K562 (cell line): ENCODE data around the gene SMAD7. TPM values are rescaled to one million over a fixed set of nuclear protein-coding genes. Genes with fewer than 3 reads are reported as not detected.

Experiments
- ADNP ChIP-seq: fragments of 200-800 bp; sonication (Bioruptor generic); IDR thresholded peaks from 2 replicates; pipeline ENCODE4 v1.6.1; 2016; ENCODE audit warnings: missing genetic modification characterization, missing compliant biosample characterization
- CAMTA2 ChIP-seq: fragments of 250-450 bp; sonication (Bioruptor Pico); conservative IDR thresholded peaks from 2 replicates; pipeline ENCODE4 v1.5.1; 2022
- EWSR1 ChIP-seq: fragments of 450-650 bp; IDR thresholded peaks from 2 replicates; pipeline ENCODE4 v1.6.1; 2018; ENCODE audit warnings: borderline replicate concordance, mild to moderate bottlenecking, low read depth, moderate library complexity; ENCODE audit not compliant: partially characterized antibody
- FOXM1 ChIP-seq, 2 experiments: fragments of 450-650 bp in 1 of 2; sonication (generic) in 1 of 2; formaldehyde crosslinking in 1 of 2; IDR thresholded peaks; 2 replicates each; pipeline versions ENCODE4 v1.6.1 to v1.9.0; 2017 to 2022; ENCODE audit warnings: low read depth in 2 of 2, mild to moderate bottlenecking in 2 of 2, missing genetic modification reagents in 1 of 2, moderate library complexity in 1 of 2
- HDAC2 ChIP-seq: fragments of 450-650 bp; IDR thresholded peaks from 2 replicates; pipeline ENCODE4 v1.6.1; 2016; ENCODE audit warnings: mild to moderate bottlenecking
- NBN ChIP-seq: fragments of 450-650 bp; IDR thresholded peaks from 2 replicates; pipeline ENCODE4 v1.6.1; 2016; ENCODE audit warnings: low read depth, mild to moderate bottlenecking
- SNIP1 ChIP-seq: fragments of 450-650 bp; IDR thresholded peaks from 2 replicates; pipeline ENCODE4 v1.7.1; 2017; ENCODE audit warnings: low read depth, mild to moderate bottlenecking
- ZNF146 ChIP-seq: IDR thresholded peaks from one replicate; pipeline ENCODE4 v1.6.1; 2018; ENCODE audit warnings: missing compliant biosample characterization; ENCODE audit not compliant: unreplicated experiment
- ZNF175 ChIP-seq: fragments of 200-800 bp; sonication (Bioruptor generic); IDR thresholded peaks from 2 replicates; pipeline ENCODE4 v1.6.1; 2016; ENCODE audit warnings: low read depth, mild to moderate bottlenecking, missing genetic modification characterization, missing compliant biosample characterization
- ZNF445 ChIP-seq: fragments of 250-450 bp; sonication (Bioruptor Pico); IDR thresholded peaks from 2 replicates; pipeline ENCODE4 v1.4.0; 2020; ENCODE audit warnings: low read depth, mild to moderate bottlenecking, moderate library complexity
- polyA plus RNA-seq, 8 experiments: library from polyadenylated mRNA; depleted of rRNA in 4 of 8; stranded (reverse) in 5 of 8; unstranded in 3 of 8; fragments of >200 nt; fragmentation: Nextera tagmentation in 2 of 8; fragmentation: Illumina TruSeq in 1 of 8; extraction: Ambion mirVana in 2 of 8; extraction: Trizol in 1 of 8; gene quantifications; 2 replicates each; pipeline versions ENCODE4 v1.2.1 to v1.2.3, GENCODE V29; 2011 to 2014; ENCODE audit warnings: inconsistent platforms in 1 of 8, missing spikeins in 1 of 8
- total RNA-seq, 7 experiments: library from RNA; depleted of rRNA in 6 of 7; stranded (reverse); fragments of >200 nt in 6 of 7; fragmentation: Illumina TruSeq in 2 of 7; extraction: Trizol in 2 of 7; gene quantifications; 2 replicates each; pipeline versions ENCODE4 v1.2.1 to v1.2.3, GENCODE V29; 2011 to 2021; ENCODE audit warnings: low replicate concordance in 1 of 7
- TF ChIP-seq, protein P1 (sequence below): fragments of 250-450 bp; sonication (Bioruptor Pico); IDR thresholded peaks from 2 replicates; pipeline ENCODE4 v1.8.0; 2022; ENCODE audit warnings: inconsistent platforms
- TF ChIP-seq, protein P2 (sequence below): sonication (generic); formaldehyde crosslinking; IDR thresholded peaks from 2 replicates; pipeline ENCODE4 v1.8.0; 2022; ENCODE audit warnings: mild to moderate bottlenecking, missing genetic modification reagents
- TF ChIP-seq, protein P3 (sequence below), 2 experiments: fragments of 450-650 bp in 1 of 2; sonication (generic) in 1 of 2; formaldehyde crosslinking in 1 of 2; IDR thresholded peaks; 2 replicates each; pipeline versions ENCODE4 v1.7.1 to v1.9.0; 2016 to 2022; ENCODE audit warnings: inconsistent platforms in 1 of 2, mild to moderate bottlenecking in 1 of 2, missing genetic modification reagents in 1 of 2
- TF ChIP-seq, protein P4 (sequence below): fragments of 250-450 bp; sonication (Bioruptor Pico); IDR thresholded peaks from 2 replicates; pipeline ENCODE4 v1.4.0; 2020; ENCODE audit warnings: mild to moderate bottlenecking, moderate library complexity

Gene SMAD7
- total and polyA plus RNA-seq, 9 of the 15 experiments (the other 6 are each of a cell fraction or from before 2014, with no cell fraction given), result 0.13 to 3.0 (median 1.6) TPM

DNA sequence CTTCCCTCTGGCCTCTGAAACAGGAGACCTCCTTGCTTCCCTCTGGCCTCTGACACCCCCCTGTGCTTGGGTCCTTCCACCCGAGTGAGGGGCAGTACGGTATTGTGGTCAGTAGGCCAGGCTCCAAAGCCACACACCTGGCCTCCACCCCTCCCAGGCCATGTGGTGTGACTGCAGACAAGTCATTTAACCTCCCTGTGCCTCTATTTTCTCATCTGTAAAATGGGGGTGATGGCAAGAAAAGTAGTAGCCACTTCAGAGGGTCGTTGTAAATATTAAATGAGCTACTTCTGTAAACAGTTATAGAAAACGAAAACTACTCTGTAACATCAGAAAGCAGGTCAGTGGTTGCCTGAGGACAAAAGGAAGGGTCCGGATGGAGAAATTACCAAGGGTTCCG, 74.2 kb downstream of the SMAD7 start (continued):
- TF ChIP-seq, protein P1, sequence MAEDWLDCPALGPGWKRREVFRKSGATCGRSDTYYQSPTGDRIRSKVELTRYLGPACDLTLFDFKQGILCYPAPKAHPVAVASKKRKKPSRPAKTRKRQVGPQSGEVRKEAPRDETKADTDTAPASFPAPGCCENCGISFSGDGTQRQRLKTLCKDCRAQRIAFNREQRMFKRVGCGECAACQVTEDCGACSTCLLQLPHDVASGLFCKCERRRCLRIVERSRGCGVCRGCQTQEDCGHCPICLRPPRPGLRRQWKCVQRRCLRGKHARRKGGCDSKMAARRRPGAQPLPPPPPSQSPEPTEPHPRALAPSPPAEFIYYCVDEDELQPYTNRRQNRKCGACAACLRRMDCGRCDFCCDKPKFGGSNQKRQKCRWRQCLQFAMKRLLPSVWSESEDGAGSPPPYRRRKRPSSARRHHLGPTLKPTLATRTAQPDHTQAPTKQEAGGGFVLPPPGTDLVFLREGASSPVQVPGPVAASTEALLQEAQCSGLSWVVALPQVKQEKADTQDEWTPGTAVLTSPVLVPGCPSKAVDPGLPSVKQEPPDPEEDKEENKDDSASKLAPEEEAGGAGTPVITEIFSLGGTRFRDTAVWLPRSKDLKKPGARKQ (CRISPR knock-in tag), result no peak
- TF ChIP-seq HDAC2 (peak; percentile 33; the same call in 1 of the 2 replicates), ZNF175 (CRISPR knock-in tag) (no peak), NBN (no peak), ZNF445 (CRISPR knock-in tag) (no peak), ADNP (tag) (peak; percentile 73), ZNF146 (CRISPR knock-in tag) (no peak), FOXM1 (IDR thresholded peaks at IDR 0.05; ENCODE audit: low read depth) (no peak), FOXM1 (CRISPR knock-in tag; IDR thresholded peaks at IDR 0.05; ENCODE audit: low read depth) (no peak), EWSR1 (no peak), SNIP1 (no peak), CAMTA2 (no peak)
- TF ChIP-seq, protein P2, sequence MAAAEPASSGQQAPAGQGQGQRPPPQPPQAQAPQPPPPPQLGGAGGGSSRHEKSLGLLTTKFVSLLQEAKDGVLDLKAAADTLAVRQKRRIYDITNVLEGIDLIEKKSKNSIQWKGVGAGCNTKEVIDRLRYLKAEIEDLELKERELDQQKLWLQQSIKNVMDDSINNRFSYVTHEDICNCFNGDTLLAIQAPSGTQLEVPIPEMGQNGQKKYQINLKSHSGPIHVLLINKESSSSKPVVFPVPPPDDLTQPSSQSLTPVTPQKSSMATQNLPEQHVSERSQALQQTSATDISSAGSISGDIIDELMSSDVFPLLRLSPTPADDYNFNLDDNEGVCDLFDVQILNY (CRISPR knock-in tag), result no peak
- TF ChIP-seq, protein P3, sequence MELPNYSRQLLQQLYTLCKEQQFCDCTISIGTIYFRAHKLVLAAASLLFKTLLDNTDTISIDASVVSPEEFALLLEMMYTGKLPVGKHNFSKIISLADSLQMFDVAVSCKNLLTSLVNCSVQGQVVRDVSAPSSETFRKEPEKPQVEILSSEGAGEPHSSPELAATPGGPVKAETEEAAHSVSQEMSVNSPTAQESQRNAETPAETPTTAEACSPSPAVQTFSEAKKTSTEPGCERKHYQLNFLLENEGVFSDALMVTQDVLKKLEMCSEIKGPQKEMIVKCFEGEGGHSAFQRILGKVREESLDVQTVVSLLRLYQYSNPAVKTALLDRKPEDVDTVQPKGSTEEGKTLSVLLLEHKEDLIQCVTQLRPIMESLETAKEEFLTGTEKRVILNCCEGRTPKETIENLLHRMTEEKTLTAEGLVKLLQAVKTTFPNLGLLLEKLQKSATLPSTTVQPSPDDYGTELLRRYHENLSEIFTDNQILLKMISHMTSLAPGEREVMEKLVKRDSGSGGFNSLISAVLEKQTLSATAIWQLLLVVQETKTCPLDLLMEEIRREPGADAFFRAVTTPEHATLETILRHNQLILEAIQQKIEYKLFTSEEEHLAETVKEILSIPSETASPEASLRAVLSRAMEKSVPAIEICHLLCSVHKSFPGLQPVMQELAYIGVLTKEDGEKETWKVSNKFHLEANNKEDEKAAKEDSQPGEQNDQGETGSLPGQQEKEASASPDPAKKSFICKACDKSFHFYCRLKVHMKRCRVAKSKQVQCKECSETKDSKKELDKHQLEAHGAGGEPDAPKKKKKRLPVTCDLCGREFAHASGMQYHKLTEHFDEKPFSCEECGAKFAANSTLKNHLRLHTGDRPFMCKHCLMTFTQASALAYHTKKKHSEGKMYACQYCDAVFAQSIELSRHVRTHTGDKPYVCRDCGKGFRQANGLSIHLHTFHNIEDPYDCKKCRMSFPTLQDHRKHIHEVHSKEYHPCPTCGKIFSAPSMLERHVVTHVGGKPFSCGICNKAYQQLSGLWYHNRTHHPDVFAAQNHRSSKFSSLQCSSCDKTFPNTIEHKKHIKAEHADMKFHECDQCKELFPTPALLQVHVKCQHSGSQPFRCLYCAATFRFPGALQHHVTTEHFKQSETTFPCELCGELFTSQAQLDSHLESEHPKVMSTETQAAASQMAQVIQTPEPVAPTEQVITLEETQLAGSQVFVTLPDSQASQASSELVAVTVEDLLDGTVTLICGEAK (IDR thresholded peaks at IDR 0.05), result no peak
- TF ChIP-seq, protein P3 (CRISPR knock-in tag; IDR thresholded peaks at IDR 0.05), result no peak
- TF ChIP-seq, protein P4, sequence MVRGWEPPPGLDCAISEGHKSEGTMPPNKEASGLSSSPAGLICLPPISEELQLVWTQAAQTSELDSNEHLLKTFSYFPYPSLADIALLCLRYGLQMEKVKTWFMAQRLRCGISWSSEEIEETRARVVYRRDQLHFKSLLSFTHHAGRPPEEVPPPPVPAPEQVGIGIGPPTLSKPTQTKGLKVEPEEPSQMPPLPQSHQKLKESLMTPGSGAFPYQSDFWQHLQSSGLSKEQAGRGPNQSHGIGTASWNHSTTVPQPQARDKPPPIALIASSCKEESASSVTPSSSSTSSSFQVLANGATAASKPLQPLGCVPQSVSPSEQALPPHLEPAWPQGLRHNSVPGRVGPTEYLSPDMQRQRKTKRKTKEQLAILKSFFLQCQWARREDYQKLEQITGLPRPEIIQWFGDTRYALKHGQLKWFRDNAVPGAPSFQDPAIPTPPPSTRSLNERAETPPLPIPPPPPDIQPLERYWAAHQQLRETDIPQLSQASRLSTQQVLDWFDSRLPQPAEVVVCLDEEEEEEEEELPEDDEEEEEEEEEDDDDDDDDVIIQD (CRISPR knock-in tag), result no peak
